HG02981 (cell line): Measurements from ENCODE around the gene LRCH3.
"Not testable (repeated sequence)": the region's sequence is repeated elsewhere in the genome, so short reads cannot be mapped to it uniquely, and the experiment has no call there.

Experiments used
- ATAC-seq: cut with Tn5 transposase; IDR thresholded peaks from one replicate; pipeline ENCODE4 v1.9.1; 2021; ENCODE audit warnings: mild to moderate bottlenecking, moderate library complexity; ENCODE audit not compliant: unreplicated experiment

Gene LRCH3

DNA sequence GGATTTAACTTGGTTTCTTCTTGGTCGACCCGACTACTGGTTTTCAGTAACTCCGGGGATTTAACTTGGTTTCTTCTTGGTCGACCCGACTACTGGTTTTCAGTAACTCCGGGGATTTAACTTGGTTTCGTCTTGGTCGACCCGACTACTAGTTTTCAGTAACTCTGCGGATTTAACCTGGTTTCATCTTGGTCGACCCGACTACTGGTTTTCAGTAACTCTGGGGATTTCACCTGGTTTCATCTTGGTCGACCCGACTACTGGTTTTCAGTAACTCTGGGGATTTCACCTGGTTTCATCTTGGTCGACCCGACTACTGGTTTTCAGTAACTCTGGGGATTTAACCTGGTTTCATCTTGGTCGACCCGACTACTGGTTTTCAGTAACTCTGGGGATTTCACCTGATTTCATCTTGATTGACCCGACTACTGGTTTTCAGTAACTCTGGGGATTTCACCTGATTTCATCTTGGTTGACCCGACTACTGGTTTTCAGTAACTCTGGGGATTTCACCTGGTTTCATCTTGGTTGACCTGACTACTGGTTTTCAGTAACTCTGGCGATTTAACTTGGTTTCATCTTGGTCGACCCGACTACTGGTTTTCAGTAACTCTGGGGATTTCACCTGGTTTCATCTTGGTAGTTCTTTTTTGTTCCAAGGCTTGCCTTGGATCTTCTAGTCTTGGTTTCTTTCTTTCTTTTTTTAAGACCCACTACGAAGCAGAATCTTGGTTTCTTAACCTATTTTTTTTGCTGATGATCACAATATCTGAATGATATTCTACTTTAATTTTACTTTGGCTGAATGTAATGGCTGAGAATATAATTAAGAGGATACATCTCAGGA, 130.6 kb downstream of the LRCH3 start:
- not testable (repeated sequence) for ATAC-seq

DNA sequence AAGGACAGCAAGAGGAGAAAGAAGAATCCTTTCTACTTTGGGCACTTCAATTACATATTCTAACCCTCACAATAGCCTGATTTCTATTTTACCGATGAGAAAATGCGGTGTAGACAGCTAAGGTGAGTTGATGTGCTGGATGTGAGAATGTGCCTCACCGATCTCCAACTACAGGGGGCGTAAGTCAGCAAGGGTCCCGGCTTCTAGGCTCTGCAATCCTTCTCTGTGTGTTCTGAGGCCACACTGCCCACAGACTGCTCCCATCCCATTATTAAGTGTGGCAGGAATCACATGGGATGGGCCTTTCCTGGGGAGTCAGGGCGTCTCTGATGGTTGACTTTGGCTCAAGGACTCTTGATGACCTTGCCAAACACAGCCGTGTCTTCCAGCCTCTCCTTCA, 135.4 kb downstream of the LRCH3 start:
- no peak for ATAC-seq

DNA sequence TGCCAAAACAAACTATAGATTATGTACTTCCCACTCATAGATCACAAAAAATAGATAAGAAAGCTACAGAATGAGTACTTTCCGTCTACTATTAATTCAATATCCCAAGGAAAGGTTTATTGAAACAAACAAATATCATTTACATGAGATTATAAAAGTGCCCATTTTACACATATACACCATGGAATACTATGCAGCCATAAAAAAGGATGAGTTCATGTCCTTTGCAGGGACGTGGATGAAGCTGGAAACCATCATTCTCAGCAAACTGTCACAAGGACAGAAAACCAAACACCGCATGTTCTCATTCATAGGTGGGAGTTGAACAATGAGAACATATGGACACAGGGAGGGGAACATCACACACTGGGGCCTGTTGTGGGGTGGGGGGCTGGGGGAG, 136.5 kb downstream of the LRCH3 start:
- ATAC-seq, result not testable (repeated sequence)

DNA sequence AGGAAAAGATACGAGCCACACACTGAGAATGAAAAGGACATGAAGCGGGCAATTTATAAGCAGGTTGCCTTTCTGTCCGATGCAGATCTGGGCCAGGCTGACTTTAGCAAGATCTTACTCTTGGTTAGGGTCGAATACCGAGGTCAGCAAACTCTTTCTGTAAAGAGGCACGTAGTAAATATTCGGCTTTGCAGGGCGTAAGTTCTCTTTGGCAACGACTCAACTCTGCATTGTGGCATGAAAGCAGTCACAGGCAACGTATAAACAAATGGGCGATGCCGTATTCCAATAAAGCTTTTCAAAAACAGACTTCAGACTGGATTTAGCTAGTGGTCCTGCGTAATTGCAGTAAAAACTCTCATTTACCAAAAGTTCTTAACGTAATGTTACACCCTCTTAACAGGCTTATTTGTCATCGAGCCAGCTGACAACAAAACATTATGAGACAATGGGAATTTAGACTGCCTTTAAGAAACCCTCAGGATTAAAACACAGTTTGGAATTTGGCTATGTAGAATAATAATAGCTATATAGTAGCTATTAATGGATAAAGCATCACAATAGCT, 145.8 kb downstream of the LRCH3 start:
- no peak for ATAC-seq
